ENCODE data around the gene TBX3.
"Not testable (repeated sequence)": the region's sequence is repeated elsewhere in the genome, so short reads cannot be mapped to it uniquely, and the experiment has no call there.

Gene TBX3

DNA sequence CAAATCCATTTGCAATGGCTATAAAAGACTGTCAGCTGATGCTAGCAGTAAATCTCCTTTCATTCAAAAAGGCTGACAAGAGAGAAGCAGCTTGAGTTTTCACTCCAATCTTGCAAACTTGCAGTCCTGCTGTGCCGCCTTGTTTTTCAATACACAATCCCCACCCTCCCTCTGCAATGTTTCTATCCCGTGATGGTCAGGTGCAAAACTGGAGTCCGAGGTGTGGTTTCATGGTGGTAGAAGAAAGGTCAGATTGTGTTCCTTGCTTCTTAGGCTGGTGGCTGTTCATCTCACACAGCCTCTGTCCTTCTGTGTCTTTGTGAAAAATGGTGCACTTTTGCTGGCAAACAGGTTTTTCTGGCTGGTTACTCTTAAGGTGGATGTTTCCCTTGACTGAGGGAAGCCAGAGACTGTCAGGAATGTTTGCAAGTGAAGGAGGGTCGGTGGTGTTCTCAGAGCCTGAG lies 27.7 kb upstream of the TBX3 start:
- no peaks in the 10 kb centered on the region for H4K20me1 ChIP-seq (ENCODE audit: insufficient read depth, low read length)
- no peaks in the 10 kb centered on the region for H3K4me1 ChIP-seq (ENCODE audit: insufficient read depth, low read length)
- no peak overlapping the region for H3K9ac ChIP-seq (ENCODE audit: low read depth, low read length)
- TF ChIP-seq EZH2 (IDR thresholded peaks at IDR 0.05; ENCODE audit: borderline replicate concordance, low read depth, low read length, severe bottlenecking), result no peak
- TF ChIP-seq, protein P1, sequence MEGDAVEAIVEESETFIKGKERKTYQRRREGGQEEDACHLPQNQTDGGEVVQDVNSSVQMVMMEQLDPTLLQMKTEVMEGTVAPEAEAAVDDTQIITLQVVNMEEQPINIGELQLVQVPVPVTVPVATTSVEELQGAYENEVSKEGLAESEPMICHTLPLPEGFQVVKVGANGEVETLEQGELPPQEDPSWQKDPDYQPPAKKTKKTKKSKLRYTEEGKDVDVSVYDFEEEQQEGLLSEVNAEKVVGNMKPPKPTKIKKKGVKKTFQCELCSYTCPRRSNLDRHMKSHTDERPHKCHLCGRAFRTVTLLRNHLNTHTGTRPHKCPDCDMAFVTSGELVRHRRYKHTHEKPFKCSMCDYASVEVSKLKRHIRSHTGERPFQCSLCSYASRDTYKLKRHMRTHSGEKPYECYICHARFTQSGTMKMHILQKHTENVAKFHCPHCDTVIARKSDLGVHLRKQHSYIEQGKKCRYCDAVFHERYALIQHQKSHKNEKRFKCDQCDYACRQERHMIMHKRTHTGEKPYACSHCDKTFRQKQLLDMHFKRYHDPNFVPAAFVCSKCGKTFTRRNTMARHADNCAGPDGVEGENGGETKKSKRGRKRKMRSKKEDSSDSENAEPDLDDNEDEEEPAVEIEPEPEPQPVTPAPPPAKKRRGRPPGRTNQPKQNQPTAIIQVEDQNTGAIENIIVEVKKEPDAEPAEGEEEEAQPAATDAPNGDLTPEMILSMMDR (IDR thresholded peaks at IDR 0.05; ENCODE audit: borderline replicate concordance, extremely low read depth, low read length, poor library complexity, severe bottlenecking), result no peak
- no peaks in the 10 kb centered on the region for H3K79me2 ChIP-seq (ENCODE audit: insufficient read depth, low read length)
- no peaks in the 10 kb centered on the region for H3K9me3 ChIP-seq (ENCODE audit: insufficient read depth, low read length, severe bottlenecking)
- no peak overlapping the region for H3K4me2 ChIP-seq (ENCODE audit: insufficient read depth, low read length)
- H3K36me3 ChIP-seq (ENCODE audit: insufficient read depth, low read length), result no peaks in the 10 kb centered on the region
- DNase-seq (no peak), ATAC-seq (ENCODE audit: insufficient read depth, low read depth) (no peak)
- H2AFZ ChIP-seq (ENCODE audit: low read depth, low read length), result no peak overlapping the region
- H3K4me3 ChIP-seq (ENCODE audit: low read depth in 1 of 2, low read length in 2 of 2), result no peak overlapping the region
- no peak overlapping the region for H3K27ac ChIP-seq (ENCODE audit: low read length)
- peaks cover 3% of the 10 kb centered on the region for H3K27me3 ChIP-seq (ENCODE audit: insufficient read depth, low read length, poor library complexity)

DNA sequence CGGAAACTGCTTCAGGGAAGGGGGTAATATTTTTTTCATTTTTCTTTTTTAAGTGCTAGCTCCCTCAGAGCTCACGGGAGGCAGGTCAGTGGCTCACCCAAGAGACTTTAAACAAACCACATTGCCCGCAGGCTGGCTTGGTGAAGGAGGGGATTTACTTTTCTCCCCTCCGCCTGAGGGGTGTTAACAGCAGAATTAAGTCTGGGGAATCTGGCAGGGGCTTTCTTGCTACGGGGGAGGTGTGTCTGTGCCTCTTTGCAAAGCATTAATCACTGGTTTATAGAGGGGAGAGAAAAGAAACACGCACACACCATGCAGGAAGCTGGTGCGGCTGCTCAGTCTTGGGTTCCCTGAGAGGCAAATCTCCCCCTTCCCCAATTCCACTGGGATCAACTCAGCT lies 26.2 kb upstream of the TBX3 start:
- H3K9ac ChIP-seq (ENCODE audit: low read depth, low read length), result no peak overlapping the region
- no peak overlapping the region for H3K4me3 ChIP-seq (ENCODE audit: low read depth in 1 of 2, low read length in 2 of 2)
- DNase-seq (no peak), ATAC-seq (ENCODE audit: insufficient read depth, low read depth) (no peak; the same call in 2 of the 3 replicates)
- H3K36me3 ChIP-seq (ENCODE audit: insufficient read depth, low read length), result no peaks in the 10 kb centered on the region
- H3K79me2 ChIP-seq (ENCODE audit: insufficient read depth, low read length), result no peaks in the 10 kb centered on the region
- H3K9me3 ChIP-seq (ENCODE audit: insufficient read depth, low read length, severe bottlenecking), result no peaks in the 10 kb centered on the region
- no peak overlapping the region for H3K27ac ChIP-seq (ENCODE audit: low read length)
- no peak overlapping the region for H2AFZ ChIP-seq (ENCODE audit: low read depth, low read length)
- no peaks in the 10 kb centered on the region for H3K4me1 ChIP-seq (ENCODE audit: insufficient read depth, low read length)
- H4K20me1 ChIP-seq (ENCODE audit: insufficient read depth, low read length), result no peaks in the 10 kb centered on the region
- peaks cover 3% of the 10 kb centered on the region for H3K27me3 ChIP-seq (ENCODE audit: insufficient read depth, low read length, poor library complexity)
- H3K4me2 ChIP-seq (ENCODE audit: insufficient read depth, low read length), result no peak overlapping the region
- TF ChIP-seq, protein P1 (IDR thresholded peaks at IDR 0.05; ENCODE audit: borderline replicate concordance, extremely low read depth, low read length, poor library complexity, severe bottlenecking), result no peak
- TF ChIP-seq EZH2 (IDR thresholded peaks at IDR 0.05; ENCODE audit: borderline replicate concordance, low read depth, low read length, severe bottlenecking), result no peak

DNA sequence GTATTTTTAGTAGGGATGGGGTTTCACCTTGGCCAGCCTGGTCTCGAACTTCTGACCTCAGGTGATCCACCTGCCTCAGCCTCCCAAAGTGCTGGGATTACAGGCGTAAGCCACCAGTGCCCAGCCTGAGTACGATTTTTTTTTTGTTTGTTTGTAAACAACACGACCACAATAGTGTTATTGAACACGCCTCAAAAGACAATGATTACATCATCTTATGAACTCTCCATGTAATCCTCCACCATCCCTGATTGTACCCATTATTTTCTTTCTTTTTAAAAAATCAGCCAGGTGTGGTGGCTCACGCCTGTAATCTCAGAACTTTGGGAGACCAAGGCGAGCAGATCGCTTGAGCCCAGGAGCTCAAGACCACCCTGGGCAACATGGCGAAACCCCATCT lies 25.1 kb upstream of the TBX3 start:
- no peak overlapping the region for H3K27ac ChIP-seq (ENCODE audit: low read length)
- no peak for DNase-seq
- no peaks in the 10 kb centered on the region for H3K9me3 ChIP-seq (ENCODE audit: insufficient read depth, low read length, severe bottlenecking)
- TF ChIP-seq EZH2 (IDR thresholded peaks at IDR 0.05; ENCODE audit: borderline replicate concordance, low read depth, low read length, severe bottlenecking), result no peak
- TF ChIP-seq, protein P1 (IDR thresholded peaks at IDR 0.05; ENCODE audit: borderline replicate concordance, extremely low read depth, low read length, poor library complexity, severe bottlenecking), result no peak
- H3K4me2 ChIP-seq (ENCODE audit: insufficient read depth, low read length), result no peak overlapping the region
- H3K4me3 ChIP-seq (ENCODE audit: low read depth in 1 of 2, low read length in 2 of 2), result no peak overlapping the region
- H4K20me1 ChIP-seq (ENCODE audit: insufficient read depth, low read length), result no peaks in the 10 kb centered on the region
- H2AFZ ChIP-seq (ENCODE audit: low read depth, low read length), result no peak overlapping the region
- ATAC-seq (ENCODE audit: insufficient read depth, low read depth), result no peak
- no peaks in the 10 kb centered on the region for H3K79me2 ChIP-seq (ENCODE audit: insufficient read depth, low read length)
- no peaks in the 10 kb centered on the region for H3K4me1 ChIP-seq (ENCODE audit: insufficient read depth, low read length)
- no peak overlapping the region for H3K9ac ChIP-seq (ENCODE audit: low read depth, low read length)
- H3K27me3 ChIP-seq (ENCODE audit: insufficient read depth, low read length, poor library complexity), result peaks cover 3% of the 10 kb centered on the region
- H3K36me3 ChIP-seq (ENCODE audit: insufficient read depth, low read length), result no peaks in the 10 kb centered on the region

DNA sequence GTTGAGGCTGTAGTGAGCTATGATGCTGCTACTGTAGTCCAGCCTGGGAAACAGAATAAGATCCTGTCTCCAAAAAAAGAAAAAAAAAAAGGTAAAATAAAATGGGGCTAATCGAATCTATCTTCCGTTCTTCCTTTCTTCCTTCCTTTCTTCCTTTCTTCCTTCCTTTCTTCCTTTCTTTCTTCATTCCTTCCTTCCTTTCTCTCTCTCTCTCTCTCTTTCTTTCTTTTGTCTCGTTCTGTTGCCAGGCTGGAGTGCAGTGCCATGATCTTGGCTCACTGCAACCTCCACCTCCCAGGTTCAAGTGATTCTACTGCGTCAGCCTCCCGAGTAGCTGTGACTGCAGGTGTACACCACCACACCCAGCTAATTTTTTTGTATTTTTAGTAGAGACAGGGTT lies 24.6 kb upstream of the TBX3 start:
- H3K9me3 ChIP-seq (ENCODE audit: insufficient read depth, low read length, severe bottlenecking); H3K4me2 ChIP-seq (ENCODE audit: insufficient read depth, low read length); H3K27me3 ChIP-seq (ENCODE audit: insufficient read depth, low read length, poor library complexity); ATAC-seq (ENCODE audit: insufficient read depth, low read depth); DNase-seq; H3K4me3 ChIP-seq (ENCODE audit: low read depth in 1 of 2, low read length in 2 of 2); H3K79me2 ChIP-seq (ENCODE audit: insufficient read depth, low read length); H3K27ac ChIP-seq (ENCODE audit: low read length); H3K4me1 ChIP-seq (ENCODE audit: insufficient read depth, low read length); H4K20me1 ChIP-seq (ENCODE audit: insufficient read depth, low read length); H2AFZ ChIP-seq (ENCODE audit: low read depth, low read length); H3K36me3 ChIP-seq (ENCODE audit: insufficient read depth, low read length); H3K9ac ChIP-seq (ENCODE audit: low read depth, low read length): not testable (repeated sequence)
